ENCODE results near the gene ALDH8A1.

- TF ChIP-seq CTCF (IDR thresholded peaks at IDR 0.05) (no peak), POLR2AphosphoS5 (IDR thresholded peaks at IDR 0.05; ENCODE audit: low read depth, low read length) (no peak), SIN3A (IDR thresholded peaks at IDR 0.05; ENCODE audit: borderline replicate concordance, insufficient read depth, low read depth, low read length) (no peak), TCF7L2 (IDR thresholded peaks at IDR 0.05; ENCODE audit: low read depth, low read length) (no peak)
These were observed 1.8 kb downstream of the ALDH8A1 start for GRCh38 chr6:134948142-134948541.
